CD4-positive, alpha-beta T cell treated with Interleukin-6 at 100 ng/mL for 8 hours (primary cell): ENCODE results near the gene TMEM44.
"Not testable (repeated sequence)": the region's sequence is repeated elsewhere in the genome, so short reads cannot be mapped to it uniquely, and the experiment has no call there.

Experiments
- DNase-seq: peaks from one replicate; pipeline ENCODE4 v3.0.0-alpha.2; 2020; ENCODE audit warnings: mixed read lengths, low spot score

The TMEM44 gene

DNA sequence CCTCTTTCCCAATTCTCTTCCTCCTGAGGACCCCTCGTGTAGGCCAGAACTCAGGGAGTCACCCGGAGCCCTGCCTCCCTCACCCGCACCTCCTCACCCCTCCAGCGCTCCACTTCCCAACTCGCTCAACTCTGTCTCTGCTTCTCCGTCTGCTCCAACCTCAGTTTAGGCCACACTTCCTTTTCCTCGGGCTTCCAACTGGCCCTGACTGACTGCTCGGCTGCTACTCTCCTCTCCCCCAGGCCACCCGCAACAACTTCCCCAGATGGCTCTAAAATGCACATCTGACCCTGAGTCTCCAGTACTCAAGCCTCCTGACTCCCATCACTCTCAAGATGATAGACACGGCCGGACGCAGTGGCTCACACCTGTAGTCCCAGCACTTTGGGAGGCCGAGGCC is 23.6 kb downstream of the TMEM44 start:
- DNase-seq, result no peak

DNA sequence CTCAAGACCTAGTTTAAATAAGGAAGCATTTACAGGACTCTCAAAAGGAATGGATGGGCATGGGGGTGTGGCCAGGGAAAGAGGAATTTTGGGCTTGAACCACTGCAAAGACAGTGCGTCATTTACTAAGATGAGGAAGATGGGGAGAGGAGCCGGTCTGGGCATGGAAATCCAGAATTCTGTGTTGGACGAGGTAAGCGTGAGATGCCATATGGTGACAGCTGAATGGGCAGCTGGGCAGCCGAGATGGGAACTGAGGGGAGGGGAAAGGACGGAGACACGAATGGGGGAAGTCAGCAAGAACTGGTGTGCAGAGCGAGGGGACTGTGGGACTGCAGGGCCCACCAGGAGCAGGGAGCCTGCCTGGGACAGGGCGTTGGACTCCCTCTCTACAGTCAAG is 24.2 kb downstream of the TMEM44 start:
- no peak for DNase-seq

DNA sequence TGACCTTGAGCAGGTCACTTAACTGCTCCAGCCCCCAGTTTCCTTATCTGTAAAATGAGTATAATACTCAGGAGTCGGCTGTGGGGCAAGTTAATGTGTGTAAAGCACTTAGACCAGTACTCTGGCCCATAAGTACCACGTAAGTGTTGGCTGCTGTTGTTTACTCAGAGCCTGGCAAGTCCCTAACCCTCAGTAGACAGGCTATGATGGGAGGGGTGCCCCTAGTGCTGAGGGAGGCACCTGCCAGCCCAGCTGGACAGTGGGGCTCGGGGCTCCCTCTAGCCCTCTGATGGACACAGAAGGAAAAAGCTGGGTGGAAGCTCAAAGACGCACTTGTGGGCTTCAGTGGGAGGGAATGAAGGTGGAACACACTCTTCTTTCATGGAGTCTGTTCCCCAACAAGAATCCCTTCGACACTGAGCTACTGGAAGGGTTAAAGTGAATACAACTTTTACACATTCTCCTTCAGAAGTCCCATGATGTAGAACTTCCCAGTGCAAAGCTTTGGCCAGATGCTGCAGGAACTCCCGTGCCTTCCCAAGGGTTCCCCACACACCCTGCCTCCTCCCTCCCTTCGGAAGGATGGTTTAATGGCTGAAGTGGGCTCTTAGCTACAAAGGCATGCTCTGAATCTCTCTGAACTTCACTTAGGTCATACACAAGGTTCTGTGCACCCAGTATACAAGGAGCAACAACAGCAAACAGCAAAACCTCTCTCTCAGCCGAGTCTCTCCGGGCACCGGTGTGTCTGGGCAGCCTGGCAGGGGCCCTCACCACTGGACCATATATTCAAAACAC is 25.4 kb downstream of the TMEM44 start:
- DNase-seq, result no peak

DNA sequence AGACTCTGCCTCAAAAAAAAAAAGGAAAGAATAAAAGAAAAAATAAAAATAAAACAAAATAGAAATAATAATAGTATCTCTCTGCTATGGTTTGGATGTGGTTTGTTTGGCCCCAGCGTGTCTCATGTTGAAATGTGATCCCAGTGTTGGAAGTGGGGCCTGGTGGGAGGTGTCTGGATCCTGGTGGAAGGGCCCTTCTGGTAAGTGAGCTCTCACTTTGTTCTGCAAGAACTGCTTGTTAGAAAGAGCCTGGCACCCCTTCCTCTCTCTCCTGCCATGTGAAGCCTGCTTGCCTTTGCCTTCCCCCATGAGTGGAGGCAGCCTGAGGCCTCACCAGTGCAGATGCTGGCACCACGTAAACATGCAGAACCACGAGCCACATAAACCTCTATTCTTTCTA is 26.3 kb downstream of the TMEM44 start:
- no peak for DNase-seq

DNA sequence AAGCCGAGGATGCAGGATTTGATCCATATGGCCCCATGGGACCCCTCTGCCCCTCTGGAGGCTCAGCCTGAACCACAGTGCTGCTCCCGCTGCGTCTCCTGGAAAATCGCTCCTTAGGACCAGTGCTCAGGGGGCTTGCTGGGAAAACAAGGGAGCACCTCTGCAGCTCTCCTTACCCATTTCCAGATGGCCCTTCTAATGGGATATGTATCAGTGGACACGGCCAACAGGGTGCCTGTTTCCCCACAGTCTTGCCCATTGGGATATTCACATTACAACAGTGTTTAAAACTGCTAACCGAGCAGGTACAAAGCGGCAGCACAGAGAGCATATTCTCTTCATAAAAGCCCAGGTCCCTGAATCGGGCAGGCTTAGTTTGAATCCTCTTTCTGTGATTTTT is 27.1 kb downstream of the TMEM44 start:
- no peak for DNase-seq

DNA sequence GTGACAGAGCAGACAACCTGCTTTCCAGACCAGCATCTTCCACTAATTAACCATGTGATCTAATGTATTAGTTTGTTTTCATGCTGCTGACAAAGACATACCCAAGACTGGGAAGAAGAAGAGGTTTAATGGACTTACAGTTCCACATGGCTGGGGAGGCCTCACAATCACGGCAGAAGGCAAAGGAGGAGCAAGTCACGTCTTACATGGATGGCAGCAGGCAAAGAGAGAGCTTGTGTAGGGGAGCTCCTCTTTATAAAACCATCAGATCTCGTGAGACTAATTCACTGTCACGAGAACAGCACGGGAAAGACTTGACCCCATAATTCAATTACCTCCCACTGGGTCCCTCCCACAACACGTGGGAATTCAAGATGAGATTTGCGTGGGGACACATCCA is 27.9 kb downstream of the TMEM44 start:
- not testable (repeated sequence) for DNase-seq

DNA sequence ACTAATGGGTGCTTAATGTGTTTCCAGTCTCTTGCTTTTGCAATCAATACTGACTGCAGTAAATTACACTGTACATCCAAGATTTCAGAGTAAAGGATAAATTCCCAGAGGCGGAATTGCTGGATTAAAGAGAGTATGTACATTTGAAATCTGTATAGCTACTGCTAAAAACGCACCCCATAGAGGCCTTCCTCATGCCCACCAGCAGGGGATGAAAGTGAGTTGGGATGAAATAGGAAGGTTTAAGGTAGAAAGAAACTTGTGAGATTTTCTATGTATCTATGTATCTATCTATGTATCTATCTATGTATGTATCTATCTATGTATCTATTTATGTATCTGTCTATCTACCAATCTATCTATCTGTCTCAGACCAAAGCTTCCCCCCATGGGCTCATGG is 28.4 kb downstream of the TMEM44 start:
- no peak for DNase-seq

DNA sequence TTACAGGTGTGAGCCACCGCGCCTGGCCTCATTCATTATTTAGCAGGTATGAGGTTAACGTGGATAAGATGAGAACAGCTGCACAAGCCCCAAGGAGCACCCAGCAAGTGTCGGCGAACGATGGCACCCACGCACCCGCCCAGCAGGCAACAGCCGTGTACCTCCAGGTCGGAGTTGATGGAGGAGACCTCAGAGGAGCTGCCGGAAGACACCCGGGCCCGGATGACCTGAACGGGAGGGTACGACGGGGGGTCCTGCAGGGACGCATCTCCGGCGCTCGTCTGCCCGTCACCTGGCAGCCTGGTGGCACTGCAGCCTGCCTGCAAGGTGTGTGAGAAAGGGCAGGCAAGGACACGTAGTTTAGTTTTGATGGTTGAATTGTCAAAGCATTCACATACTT is 29.1 kb downstream of the TMEM44 start:
- no peak for DNase-seq

DNA sequence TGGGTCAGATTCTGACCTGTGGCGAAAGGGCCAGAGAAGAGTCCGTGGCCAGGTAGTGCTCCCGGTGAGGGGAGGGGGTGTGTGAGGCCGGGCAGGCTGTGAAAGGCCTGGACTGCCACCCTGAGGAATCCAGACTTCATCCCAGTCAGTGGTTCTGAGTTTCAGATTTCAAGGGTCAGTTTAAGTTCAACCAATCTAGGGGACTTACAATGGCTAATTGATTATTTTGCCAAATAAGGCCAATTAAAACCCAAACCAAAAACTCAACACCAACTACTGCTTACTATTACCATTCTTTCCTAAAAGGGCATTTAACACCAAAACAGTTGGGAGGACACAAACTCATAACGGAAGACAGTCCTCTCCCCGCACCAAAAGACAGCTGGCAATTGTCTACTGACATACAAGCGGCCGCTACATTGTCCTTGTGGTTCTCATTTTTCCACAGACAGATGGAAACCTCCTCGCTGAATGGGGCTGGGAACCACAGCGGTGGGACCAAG is 30.5 kb downstream of the TMEM44 start:
- DNase-seq, result no peak

DNA sequence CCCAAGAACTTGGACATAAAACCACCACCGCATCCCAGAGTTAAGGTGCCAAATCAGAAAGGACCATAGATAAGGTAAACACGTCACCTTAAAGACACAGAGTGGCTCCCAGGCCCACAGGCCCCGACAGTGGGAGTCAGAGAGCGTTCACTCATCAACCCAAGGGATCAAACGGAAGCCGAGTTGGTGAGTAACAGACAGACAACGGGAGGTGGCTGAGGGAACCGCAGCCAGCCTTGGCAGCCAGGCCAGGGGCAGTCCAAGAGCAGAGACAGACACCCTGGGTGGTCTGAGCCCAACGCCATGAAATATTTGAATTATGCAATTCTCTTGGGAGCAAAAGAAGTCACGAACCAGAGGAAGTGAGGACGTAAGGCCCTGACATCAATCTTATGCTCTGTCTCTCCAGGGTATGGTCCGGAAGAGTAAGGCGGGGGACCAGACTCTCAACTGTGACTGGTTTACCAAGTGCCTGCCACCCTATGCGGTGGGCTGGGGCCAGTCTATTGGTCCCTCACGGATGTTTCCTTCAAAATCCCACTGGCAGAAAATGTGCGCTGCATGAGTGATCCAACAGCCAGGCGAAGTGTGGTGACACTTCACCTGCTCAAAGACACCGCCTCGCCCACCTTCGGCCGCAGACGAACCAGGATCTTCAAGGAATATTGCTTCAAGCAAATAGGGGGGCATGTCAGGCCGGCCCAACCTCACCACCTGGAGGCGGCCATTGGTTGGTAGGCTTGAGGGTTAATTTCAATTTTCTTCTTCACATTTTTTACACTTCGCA is 34.3 kb downstream of the TMEM44 start:
- DNase-seq, result no peak

DNA sequence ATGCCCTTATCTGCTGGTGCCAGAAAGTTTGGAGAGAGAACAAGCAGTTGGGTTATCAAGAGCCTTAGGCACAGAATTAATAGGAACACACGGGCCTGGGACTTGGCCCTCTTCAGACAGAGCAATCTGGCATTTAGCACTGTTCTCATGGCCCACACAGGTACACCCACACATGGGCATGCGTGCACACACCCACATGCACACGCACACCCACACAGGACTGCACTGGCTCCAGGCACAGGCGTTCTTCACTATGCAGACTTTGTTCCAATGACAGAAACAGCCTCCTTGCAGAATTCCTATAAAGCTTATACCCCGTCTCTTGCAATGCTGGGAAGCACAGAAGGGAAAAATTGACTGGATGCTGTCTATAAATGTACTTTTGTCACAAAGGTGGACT is 36.3 kb downstream of the TMEM44 start:
- DNase-seq, result no peak

DNA sequence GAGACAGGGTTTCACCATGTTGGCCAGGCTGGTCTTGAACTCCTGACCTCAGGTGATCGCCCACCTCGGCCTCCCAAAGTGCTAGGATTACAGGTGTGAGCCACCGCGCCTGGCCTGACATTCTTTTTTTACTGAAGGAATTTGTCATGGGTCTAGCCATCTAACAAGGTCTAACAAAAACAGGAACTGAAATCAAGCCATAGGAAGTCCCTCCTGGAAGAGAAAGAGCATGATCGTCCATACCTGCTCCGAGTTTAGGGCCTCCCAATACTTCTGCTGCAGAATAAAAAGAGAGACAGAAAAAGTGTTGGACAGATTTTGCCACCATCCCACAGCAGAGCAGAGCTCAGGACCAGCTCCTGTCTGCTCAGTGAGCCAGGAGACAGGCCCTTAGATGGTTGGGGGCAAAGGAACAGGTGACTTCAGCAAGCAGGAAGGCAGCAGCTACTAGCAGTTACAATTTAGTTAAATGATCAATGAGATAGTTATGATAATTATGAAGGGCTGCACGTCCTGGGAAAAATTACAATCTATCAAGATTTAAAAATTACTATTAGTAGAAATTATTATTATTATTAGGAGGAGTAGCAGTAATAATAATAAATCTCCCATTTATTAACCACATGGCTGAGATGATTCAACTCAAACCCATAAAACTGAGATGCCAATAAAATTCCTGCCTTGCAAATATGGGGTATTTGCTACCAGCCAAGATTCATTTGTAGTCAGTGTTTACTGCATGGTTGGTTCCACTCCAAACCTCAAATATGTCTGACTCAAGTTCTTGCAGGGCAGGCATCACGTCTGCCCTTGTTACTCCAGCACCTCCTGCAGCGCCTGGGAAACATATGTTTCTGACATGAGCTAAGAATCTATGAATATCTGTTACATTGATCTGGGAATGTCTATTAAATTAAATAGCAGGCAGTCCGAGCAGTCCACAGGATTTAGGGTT is 40.1 kb downstream of the TMEM44 start:
- no peak for DNase-seq

DNA sequence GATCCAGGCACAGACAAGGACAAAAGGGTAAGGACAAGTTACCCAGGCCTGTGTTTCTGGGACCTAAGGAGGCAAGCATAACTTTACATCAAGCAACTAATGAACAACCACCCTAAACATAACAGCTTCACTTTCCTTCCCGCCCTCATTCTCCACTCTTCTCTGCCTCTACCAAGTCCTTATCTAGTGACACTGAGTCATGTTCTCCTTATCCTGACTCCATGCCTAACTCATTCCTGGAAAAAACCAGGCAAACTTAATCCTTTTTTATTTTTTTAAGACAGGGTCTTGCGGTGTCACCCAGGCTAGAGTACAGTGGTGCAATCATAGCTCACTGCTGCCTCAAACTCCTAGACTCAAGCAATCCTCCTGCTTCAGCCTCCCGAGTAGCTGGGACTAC is 44.5 kb downstream of the TMEM44 start:
- DNase-seq, result no peak

DNA sequence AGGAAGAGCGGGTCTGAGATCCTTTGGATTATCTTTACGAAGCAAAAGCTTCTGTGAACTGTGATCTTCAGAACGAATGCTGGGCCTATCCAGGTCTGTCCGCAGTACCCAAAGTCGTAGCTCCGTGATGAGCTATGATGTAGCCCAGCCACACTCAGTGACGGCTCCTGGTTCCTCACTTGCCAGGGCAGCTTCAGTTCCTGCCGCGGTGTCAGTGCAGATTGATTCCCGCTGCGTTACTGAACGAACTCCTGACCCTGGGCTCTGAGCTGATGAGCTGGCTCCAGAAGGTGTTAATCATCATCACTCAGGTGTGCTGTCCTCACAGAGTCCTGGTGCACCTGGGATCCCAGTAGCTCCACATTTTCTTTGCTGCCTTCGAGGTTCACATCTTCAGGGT is 45.0 kb downstream of the TMEM44 start:
- no peak for DNase-seq

DNA sequence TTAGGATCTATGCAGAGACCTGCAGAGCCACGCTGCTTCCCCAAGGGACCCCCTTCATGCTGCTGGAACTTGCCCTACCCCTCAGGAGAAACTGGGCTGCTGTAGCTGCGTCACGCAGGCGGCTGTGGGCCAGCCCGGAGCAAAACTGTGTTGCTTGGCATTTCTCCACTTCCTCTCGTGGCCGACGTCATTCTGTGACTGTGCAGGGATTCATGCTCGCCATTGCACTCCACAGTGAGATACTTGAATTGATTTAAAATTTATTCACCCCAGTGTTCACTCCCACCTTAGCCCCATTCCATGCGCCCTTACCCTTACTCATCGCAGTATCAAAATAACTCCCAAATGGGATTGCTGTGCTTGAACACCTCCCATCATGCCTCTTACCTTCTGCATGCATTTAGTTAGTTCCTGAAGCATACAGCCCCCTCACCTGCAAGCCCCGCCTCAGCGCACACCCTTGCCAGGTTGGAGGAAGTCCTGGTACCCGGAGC is 45.7 kb downstream of the TMEM44 start:
- no peak for DNase-seq

DNA sequence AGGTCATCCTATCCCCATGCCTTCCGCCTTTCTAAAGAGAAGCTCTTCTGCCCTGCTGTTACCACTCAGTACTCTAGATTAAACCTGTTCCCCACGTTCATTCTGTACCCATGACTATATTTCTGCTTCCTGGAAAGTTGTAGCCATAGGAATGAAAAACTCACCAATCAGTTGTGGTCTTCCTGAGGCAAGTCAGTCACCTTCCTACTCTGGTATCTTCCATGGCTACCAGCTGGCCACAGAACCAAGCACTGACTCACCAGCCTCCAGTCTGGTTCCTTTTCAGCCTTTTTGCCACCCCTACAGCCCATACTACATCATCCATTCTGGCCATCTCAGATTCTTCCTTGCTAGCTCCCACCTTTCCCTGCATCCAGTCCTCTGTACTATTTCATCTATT is 46.4 kb downstream of the TMEM44 start:
- no peak for DNase-seq

DNA sequence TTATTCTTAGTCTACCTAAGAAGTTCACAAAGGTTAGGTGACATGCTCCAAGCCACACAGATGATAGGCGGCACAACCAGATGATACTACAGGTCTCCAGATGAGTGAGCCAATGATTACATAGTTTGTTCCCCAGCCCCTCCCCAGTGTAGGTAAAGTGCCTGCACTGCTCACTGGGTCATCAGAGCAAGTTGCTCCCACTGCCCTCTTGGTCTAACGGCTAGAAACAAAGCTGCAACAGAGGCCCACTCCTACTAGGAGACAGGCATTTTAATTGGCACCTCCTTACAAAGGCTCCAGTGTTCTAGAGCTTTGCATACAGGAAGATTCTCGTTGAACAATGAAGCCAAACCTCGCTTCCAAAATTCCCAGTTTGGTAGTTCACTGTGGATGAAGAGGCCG is 47.3 kb downstream of the TMEM44 start:
- DNase-seq, result no peak

DNA sequence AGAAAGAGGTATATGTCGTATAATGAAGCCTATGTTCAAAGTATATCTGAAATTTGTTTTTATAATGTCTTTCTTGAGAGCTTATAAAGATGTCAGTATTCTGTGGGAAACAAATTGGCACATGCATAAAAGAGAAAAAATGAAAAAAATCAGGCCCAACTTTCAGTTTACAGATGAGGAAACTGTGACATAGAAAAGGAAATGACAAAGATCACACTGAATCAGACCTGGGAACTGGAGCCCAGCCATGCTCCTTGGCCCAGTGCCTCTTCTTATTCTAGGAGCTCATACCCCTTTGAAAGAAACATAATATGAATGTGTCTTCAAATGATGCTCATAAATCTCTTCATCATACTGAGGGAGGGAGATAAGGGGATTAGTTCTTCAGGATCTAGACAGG is 48.4 kb downstream of the TMEM44 start:
- no peak for DNase-seq

DNA sequence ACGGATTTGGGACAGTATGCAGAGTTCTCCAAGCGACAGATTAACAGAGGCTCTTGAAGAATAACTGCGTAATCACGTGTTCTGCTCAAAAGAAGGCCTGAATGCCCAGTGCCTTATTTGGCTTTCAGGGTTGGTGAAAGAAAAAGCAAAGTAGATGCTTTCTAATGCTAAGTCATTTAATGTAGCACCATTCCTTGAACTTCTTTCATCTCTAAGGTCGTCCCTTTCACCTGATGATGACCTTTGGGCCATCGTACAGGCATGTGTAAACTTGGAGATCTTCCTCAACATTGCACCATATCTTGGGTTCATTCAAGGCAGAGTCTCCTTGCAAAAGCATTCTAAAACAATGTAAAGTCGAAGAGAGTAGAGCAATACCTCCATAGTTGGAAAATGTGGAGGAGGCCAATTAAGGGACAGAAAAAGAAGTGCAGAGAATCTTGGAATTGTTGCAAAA is 48.9 kb downstream of the TMEM44 start:
- DNase-seq, result no peak

DNA sequence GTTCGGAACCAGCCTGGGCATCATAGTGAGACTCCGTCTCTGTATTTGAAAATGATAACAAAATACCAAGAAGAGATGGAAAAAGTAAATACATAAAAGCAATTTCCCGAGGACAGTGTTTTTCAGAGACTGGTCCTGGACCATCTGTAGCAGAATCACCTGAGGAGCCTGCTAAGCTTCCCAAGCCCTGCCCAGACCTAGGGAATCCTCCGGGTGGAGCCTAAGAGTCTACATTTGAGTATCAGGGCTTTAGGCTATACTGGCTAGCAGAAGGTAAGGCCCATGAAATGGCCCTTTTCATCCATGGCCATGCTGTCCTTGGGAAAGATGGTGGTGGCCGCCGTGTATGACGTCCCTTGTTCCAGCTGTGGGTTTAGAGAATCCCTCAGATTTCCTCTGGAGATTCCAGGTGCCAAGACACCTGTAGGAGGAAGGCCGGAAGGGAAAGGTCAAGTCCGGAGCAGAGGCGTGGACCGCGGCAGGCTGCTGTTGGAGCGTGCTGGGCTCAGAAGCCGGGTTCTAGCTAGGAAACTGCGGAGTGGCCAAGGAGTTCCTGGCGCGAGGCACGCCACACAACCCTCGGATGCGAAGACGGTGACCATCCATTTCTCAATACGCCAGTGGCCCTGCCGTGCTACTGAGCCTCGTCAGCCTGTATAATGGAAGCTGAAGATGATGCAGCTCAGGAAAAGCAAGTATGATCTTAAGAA is 50.9 kb downstream of the TMEM44 start:
- DNase-seq, result no peak

DNA sequence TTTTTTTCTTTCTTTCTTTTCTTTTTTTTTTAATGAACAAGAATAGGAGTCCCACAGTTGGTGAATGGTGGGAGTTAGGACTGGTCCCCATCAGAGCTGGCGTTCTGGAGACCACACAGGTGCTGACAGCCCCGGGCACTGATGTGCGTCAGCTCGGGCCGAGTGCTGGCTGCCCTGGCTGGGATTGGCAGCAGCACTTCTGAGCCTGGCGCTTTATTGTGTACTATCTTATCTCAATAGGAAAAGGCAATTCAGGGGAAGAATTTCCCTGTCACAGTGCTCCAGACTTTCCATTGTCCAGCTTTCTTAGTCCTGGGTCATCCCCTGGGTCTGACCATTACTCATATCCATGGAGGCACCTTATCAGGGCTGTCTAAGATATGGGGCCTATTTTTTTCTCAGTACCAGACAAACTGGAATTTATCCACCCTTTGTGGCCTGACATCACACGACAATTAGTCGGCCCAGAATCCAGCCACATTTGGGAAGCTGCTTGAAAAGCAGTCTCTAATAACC is 54.1 kb downstream of the TMEM44 start:
- DNase-seq, result no peak
